Kasumi-1 (cell line): Measurements from ENCODE around the gene GOLGA8M.
"Not testable (repeated sequence)": the region's sequence is repeated elsewhere in the genome, so short reads cannot be mapped to it uniquely, and the experiment has no call there.

Source experiments
- DNase-seq, 2 experiments: peaks; one replicate each; lab custom pipeline; 2025; lab: John Stamatoyannopoulos, UW

The GOLGA8M gene

DNA sequence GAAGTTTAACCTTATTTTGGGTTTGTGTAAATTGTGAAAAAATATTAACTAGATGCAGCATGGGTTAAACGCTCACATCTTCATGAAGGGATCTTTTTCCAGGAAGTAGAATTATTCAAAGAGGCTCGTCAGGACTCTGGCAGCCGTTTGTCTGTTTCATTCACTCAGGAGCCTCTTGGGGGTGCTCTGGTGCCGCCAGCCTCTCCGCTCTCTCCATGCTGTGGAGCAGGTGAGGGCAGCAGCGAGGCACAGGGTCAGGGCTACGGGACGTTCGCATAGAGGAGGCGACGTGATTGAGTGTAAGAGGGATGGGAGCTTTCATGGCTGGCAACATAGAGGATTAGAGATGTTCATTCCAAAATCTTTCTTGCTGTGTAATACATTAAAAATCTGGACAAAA is 48.5 kb downstream of the GOLGA8M start:
- DNase-seq: not testable (repeated sequence)

- not testable (repeated sequence) for DNase-seq
These were observed 51.5 kb downstream of the GOLGA8M start for GRCh38 chr15:28660750-28661149.

DNA sequence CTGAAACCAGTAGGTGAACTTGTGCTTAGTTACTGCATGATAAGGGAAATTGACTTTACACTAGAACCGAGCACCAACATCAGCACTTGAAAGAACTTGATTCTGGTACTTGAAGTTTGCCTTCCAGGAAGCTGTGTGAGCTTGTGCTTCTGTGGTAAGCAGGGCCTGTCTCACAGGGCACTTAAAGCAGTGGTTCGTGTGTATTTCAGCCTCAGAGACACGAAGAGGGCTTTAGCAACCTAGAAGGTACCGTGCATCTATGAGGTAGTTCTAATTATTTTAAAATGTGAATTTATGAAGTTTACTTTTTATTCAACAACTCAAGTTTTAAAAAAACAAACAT is 56.2 kb downstream of the GOLGA8M start:
- DNase-seq: not testable (repeated sequence)

DNA sequence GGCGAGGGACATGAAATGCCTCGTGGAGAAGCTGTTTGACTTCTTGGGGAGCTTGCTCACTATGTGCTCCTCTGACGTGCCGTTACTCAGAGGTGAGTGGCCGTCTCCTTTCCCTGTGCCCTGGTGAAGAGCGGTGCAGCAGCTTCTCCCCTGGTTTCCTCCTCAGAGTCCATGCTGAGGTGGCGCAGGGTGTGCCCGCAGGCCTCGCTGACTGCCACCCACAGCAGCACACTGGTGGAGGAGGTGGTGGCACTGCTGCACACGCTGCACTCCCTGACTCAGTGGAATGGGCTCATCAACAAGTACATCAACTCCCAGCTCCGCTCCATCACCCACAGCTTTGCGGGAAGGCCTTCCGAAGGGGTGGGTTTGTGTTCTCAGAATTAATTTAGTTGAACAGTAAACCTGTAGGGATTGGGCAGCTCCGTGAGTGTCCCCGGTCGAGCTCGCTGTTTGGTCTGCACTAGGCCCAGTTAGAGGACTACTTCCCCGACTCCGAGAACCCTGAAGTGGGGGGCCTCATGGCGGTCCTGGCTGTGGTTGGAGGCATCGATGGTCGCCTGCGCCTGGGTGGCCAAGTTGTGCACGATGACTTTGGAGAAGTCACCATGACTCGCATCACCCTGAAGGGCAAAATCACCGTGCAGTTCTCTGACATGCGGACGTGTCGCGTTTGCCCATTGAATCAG is 56.7 kb downstream of the GOLGA8M start:
- not testable (repeated sequence) for DNase-seq

DNA sequence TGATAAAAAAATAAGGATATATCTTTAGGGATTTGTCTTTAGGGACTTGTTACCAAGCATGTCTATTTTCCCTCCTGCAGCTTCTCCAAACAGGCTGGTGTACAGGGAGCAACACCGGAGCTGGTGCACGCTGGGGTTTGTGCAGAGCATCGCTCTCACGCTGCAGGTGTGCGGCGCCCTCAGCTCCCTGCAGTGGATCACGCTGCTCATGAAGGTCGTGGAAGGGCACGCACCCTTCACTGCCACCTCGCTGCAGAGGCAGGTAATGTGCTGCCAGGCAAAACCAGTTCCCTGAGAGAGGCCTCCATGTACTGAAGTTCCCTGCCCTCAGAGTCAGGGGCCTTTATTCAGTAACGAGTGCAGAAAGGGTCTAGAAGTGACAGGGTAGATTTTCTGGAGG is 58.0 kb downstream of the GOLGA8M start:
- not testable (repeated sequence) for DNase-seq

DNA sequence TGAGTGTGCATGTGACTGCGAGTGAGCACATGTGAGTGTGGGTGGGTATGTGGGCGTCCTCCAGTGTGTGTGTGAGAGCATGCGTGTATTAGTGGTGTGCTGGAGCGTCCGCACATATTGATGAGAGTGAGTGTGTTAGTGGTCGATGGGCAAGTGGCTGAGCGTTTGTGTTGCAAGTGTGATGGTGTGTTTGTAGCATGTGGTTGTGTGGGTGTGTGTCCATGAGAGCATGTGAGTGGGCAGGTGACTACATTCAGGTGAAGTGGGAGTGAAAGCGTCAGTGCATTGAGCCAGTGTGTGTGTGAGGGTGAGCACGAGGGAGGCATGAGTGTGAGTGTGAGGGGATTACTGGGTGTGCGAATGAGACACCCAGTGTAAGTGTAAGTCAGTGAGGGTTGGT is 59.7 kb downstream of the GOLGA8M start:
- DNase-seq: not testable (repeated sequence)
